Activated naive CD4-positive, alpha-beta T cell treated with anti-CD3 and anti-CD28 coated beads for 36 hours (primary cell): ENCODE measurements around the gene FAH. TPM values are rescaled to one million over a fixed set of nuclear protein-coding genes. Genes with fewer than 3 reads are reported as not detected.

Source experiments
- CTCF ChIA-PET: fragments of 350-600 bp; sonication (Branson Sonifier 250); formaldehyde crosslinking; loops from one replicate; lab custom pipeline; 2021; ENCODE audit warnings: antibody characterized with exemption; lab: Charles Lee
- DNase-seq: peaks from one replicate; pipeline ENCODE4 v3.0.0-alpha.2; 2020
- H3K27ac Mint-ChIP-seq: one replicate; pipeline ENCODE4 v1.8.0; 2021; ENCODE audit warnings: mild to moderate bottlenecking, mixed read lengths
- H3K27me3 Mint-ChIP-seq: one replicate; pipeline ENCODE4 v1.8.0; 2021; ENCODE audit warnings: low read depth, mixed read lengths
- H3K36me3 Mint-ChIP-seq: one replicate; pipeline ENCODE4 v1.8.0; 2021; ENCODE audit warnings: low read depth, mixed read lengths
- H3K4me1 Mint-ChIP-seq: one replicate; pipeline ENCODE4 v1.8.0; 2021; ENCODE audit warnings: low read depth, mixed read lengths
- H3K4me3 Mint-ChIP-seq: one replicate; pipeline ENCODE4 v1.8.0; 2021; ENCODE audit warnings: mild to moderate bottlenecking, moderate library complexity, mixed read lengths
- H3K9me3 Mint-ChIP-seq: one replicate; pipeline ENCODE4 v1.8.0; 2021; ENCODE audit warnings: mixed read lengths
- intact Hi-C: fragments of 100-400 bp; cut with micrococcal nuclease; formaldehyde crosslinking; loops from one replicate; pipeline ENCODE4 v1.15.1; 2023
- total RNA-seq, 2 experiments: library from RNA; stranded (reverse); gene quantifications; one replicate each; pipeline ENCODE4 v1.2.3, GENCODE V29; 2021

The FAH gene
- total RNA-seq, 2 experiments from 2014 or later, result 53.4 to 55.8 TPM

- Mint-ChIP-seq H3K4me3 (no peak overlapping the region), H3K27me3 (peaks cover 17% of the 10 kb centered on the region), H3K36me3 (no peaks in the 10 kb centered on the region), H3K4me1 (no peaks in the 10 kb centered on the region), H3K9me3 (no peaks in the 10 kb centered on the region), H3K27ac (no peak overlapping the region)
- CTCF ChIA-PET, result interaction anchor here (0.7 kb wide), 2 partner anchors 37 to 909 kb away, joined by 4 to 6 read pairs; no protein-coding TSS in a partner anchor
- intact Hi-C loops, result loop anchor here (2.0 kb wide), 1 partner anchor 174 kb away; no protein-coding TSS in a partner anchor
- peak; percentile 66 for DNase-seq
These were observed 82.1 kb downstream of the FAH start for GRCh38 chr15:80234883-80235282.

Other genes with a start within 250 kb of the FAH start
- gene BCL2A1, start 181.8 kb upstream of the FAH start, total RNA-seq, result 10 to 100 TPM; 79.1 to 88.7 TPM
- 10 to 100 TPM; 28.9 to 29.6 TPM for gene ZFAND6, start 93.3 kb upstream of the FAH start, total RNA-seq
- gene CTXND1, start 99.2 kb downstream of the FAH start, total RNA-seq, result not detected